Stimulated activated CD4-positive, alpha-beta T cell treated with anti-CD3 and anti-CD28 coated beads, Interleukin-2, amount 100 ng/mL, for 4 hours (primary cell): ENCODE data around the gene GABRB2.
"Not testable (repeated sequence)": the region's sequence is repeated elsewhere in the genome, so short reads cannot be mapped to it uniquely, and the experiment has no call there.

Experiments
- DNase-seq: peaks from one replicate; pipeline ENCODE4 v3.0.0-alpha.2; 2020; ENCODE audit warnings: low read depth

The GABRB2 gene

DNA sequence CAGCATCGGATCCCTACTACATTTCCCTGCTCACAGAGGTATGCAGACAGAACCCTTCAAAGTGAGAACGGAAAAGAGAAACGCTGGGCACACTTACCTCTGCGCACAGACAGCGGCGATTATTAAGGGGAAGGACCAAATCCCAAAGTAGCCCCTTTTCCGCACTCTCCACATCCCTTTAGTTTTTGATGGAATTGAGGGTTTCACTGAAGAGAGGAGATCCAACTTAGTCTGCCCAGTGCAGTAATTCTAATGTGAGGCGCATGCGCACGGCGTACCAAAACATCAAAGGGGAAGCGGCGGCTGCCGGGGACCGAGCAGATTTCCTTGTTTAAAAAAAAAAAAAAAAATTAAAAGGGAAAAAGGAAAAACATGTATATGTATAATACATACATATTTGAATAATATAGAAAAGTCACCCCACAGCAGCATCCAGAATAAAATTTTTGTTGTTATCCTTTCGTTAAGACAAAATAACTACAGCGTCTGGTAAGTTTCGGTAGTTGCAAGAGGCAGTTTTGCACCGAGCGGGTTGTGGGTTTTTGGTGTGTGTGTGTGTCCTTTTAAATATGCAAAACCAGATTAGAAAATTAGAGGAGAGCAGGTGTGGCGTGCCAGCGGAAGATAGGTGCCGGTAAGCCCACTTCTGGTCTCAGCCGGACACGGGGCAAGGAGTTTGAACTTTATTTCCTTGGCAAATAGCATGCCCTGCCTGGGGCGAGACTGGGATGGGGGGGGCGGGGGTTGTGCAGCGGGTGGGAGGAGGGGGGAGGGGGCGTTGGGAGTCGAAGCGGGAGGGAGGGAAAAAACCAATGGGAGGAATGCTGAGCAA lies at the start of gene GABRB2:
TSS of gene GABRB2 (minus strand) at position 256 of the 832 bp plus-strand sequence. CDS start at position 174, 82 bp downstream.
- no peak for DNase-seq

DNA sequence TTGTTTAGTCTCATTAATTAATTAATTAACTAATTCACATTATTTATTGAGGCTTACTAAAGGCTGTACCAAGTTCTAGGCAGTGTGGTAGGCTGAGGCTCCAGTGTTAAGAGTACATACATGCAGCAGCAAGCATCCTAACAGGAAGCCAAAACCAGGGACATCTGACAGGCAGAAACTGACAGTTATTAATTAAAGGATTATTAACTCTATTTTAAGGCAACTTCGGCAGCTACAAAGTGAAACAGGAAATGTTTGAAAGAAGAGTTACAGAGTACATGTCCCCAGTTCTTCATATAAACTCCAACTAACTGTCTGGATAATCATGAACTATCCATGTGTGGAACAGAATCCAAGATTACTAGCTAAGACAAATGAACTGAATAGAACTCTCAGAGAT lies 39.3 kb upstream of the GABRB2 start:
- no peak for DNase-seq

DNA sequence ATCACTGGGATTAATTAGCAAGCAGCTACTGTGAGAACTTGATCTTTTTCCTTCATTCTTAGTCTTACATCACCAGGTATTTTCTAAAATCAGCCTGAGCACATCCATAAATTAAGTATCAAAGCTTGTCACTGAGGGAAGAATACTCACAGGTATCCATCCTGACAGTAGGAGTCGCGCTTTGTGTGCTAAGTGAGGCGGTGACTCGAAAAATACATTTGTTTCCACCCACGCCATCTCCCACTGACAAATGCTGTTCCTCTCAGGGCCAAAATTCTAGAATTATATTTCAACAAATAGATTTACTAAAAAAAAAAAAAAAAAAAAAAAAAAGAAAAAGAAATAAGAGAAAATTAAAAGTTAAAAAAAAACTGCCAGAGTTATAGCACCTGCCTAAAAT lies 34.1 kb upstream of the GABRB2 start:
- no peak for DNase-seq

DNA sequence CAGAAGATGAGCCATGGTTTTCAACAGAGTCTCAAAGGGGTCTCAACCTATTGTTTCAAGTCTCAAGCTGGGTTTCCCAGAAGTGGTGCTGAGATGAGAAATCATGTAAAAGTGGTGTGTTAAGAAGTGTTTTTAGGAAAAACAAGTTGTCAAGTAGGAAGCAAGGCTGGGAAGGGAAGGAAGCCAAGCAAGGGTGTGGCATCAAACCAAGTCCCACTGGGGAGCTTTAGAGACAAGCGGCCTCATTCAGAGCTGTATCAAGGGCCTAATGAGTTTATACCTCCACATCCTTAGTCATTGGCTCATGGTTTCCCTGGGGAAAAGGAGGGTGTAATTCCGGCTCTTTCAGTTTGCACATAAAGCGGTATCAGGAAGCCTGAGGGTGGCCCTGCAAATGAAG lies 26.4 kb upstream of the GABRB2 start:
- no peak for DNase-seq

DNA sequence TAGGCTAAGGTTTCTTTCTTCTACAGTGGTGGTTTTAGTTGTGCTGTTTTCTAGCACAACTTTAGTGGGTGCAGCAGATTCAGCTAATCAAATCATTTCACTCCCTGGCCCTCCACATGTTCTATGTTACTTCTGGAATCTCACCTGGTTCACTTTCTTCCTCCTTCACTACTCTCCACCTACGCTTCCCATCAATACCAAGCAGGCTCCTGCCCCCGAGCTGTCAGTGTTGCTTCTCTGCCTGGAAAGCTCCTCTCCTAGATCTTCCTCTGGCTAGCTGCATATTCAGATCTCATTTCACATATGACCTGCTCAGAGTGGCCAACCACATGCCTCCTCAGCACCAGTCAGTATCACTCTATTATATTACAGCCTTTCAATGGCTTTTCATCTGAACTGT lies 19.6 kb upstream of the GABRB2 start:
- no peak for DNase-seq

DNA sequence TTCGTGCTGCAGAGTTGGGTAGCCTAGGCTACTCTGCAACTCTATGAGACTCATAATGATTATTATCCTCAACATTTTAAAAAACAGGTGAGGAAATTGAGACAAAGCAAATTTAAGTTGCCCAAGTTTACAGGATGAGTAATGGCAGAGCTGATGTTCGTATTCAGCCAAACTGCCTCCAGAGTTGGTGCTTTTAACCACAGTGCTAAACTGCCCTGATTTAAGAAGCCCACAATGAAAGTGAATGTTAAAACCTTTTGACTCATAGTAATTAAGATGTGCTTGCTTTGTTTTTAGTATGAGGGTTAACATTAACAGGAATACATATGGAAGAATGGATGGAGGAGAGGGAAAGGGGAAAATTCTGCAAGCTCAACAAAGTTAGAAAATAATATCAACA lies 15.9 kb upstream of the GABRB2 start:
- no peak for DNase-seq

DNA sequence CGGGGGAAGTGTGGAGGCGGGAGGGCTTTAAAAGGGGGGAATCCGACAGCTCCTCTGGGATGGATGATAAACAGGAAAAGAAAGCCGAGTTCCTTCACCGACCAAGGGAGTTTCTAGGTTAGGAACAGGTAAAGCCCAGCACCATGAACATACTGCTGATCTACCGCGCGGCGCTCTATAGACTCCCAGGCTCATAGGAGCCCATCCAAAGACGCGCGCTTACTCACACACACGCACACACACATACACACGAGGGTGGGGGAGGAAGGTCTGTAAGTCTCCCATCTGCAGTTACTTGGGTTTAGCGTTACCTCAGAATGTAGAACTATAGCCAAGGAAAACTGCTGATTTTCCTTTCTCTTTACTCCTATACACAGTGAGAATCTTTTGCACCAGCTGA lies 2.6 kb upstream of the GABRB2 start:
- DNase-seq, result no peak

DNA sequence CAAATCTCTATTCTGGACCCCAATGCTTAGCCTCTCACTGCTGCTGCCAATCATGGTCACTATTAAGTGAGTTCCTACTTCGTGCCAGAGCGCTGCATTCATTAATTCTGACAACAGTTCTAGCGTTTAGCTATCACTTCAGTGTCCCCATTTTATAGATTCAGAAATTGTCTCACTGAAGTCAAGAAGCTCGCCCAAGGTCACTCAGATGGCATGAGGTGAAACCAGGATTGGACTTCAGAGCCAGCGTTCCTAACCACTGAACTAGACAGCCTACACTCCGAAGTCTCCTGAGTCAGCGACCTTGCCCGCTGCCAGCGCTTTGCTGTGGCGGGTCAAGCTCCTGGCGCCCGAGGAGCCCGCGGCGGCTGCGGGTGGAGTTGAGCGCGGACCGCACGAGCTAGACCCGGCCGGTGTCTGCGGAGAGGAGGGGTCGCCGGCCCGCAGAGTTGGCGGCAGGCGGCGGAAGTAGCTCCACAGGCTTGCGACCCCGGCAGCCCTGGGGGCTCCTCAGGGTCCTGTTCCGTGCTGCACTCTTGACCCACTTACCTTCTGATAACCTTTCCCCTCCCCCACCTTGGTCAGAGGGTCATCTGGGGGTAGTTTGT lies 2.1 kb upstream of the GABRB2 start:
- no peak for DNase-seq

DNA sequence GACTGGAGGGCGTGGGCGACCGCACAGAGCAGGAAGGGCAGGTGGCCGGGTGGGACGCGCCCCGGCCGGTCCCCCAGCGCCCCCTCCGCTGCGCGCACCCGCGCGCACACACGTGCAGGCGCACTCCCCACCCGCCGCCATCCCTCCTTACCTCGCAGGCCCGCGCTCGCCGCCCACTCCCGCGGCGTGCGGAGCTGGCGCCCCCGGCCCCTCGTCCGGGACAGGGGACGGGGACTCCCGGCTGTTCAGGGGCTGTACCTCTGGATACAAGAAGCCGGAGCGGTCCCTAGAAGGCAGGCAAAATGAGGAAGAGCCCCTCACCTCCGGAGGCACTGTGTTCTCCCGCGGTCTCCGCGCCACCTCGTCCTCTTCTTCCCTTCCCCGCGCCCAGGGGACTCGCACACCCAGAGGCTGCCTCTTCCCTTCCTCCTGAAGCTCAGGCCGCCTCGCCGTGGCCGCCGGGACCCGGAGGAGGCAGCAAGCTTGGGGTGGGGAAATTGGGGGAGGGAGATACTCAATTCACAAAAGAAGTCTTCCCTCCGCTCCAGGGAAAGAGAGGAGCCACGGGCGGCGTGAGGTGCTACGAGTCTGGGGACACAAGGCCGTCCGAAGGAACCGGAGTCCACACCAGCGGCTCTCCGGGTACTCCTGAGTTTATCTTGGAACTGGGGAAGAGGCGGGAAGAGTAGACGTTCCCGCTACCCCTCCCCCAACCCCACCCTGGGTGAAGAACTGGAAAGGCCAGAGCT lies 1.4 kb upstream of the GABRB2 start:
- no peak for DNase-seq

DNA sequence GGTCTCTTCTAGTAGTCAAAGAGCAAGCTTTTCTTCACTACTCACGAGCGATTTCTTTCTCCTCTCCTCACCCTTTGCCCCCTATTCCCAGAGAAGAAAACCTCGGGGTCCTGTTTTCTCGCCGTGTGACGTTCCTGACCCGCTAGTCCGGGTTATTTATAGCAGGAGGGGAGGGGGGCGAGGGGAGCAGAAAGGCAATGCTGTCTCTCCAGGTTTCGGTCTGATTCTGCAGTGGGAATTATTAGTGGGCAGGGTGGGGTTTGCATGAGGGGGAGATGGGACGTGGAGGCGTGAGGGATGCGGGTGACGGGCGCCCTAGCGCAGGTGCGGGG lies 847 bp upstream of the GABRB2 start:
- no peak for DNase-seq

DNA sequence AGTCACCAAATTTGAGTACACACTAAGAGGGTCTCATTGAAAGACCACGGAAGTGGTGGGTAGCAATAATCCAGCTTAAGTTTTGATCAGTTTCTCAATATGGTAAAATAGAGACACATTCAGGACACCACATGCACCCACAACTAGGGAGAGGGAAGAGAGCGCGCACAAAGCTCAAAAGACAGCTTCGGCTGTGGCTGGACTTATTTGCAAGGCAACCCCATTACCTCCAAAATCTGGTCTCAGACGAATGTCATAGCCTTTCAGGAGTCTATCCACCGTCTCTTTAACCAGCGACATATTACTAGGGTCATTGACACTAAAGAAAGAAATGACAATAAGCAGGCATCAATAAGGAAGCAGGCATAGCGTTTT lies 443 bp downstream of the GABRB2 start:
- no peak for DNase-seq

DNA sequence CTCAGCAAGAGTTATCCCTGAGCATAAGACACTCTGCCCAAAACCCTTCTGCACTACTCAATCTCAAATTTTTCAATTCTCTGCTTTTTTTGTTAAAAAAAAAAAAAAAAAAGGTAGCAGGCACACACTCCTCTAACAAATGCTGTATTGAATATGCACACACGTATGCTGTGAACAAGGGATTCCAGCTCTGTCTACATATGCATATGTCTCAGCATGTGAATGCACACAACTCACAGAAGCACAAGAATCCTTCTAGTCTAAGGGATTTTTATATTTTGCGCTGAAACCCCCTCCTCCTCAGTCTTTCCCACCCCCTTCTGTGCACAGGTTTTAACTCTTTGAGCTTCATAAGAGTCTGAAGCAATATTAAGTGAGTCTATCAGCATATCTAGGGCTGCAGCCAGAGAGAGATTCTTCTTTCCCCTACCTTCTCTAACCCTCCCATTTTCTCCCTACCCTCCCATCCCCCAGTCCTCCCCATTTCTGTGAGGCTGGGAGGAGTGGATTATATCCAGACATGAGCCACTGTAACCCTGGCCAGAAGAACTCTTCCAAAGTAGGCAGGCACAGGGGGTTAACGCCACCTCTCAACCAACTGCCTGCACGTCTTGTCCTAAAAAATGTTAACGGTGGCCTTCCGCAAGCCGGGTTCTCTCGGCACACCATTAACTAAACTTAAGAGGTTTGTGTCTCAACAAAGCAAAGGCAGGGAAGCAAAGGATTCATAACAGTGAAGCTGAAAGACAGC lies 1.0 kb downstream of the GABRB2 start:
- DNase-seq, result no peak

DNA sequence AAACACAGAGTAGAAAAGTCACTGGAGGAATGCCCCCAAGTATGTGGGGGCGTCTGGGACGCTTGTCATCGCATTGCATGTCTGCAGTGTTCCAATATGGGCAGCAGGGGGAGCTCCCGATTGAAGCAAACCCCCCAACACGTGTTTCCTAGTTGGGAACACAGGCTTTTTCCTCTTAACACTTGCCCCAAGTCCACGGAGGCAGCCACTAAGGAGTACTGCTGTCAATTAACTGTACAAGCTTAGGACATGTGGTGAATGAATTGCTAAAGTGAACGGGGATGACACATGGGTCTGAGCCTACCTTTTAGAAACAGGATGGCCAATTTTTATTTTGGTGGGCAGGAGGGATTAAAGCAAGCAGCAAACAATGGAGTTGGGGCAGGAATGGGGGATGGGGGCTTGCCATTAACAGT lies 2.2 kb downstream of the GABRB2 start:
- DNase-seq, result no peak

DNA sequence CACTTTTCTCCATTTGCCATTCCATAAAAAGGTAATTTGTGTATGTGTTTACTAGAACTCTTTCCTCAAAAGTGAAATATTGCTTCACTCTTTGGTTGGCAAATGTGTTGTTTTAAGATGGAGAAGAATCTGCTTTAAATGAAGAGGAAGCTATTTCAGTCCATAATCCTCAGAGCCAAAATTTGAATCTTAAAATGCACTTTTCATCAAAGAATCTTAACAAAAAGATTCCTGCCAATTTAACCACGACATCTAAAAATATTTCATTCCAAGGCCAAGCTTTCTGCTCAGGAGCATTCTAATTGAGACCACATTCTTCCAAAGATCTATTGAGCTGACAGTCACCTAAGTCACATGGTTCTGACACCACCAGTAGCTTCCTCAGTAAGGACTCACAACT lies 7.5 kb downstream of the GABRB2 start:
- DNase-seq, result no peak

DNA sequence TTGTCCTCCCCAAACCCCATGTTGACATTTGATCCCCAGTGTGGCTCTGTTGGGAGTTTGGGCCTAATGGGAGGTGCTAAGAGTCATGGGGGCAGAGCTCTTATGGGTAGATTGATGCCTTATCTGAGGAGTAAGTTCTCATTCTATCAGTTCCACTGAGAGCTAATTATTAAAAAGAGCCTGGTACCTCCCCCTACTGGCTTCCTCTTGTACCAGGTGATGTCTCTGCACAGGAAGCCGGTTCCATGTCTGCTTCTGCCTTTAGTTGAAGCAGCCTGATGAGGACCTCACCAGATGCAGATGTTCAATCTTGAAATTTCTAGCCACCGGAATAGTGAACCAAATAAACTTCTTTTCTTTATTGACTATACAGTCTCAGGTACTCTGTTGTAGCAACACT lies 10.8 kb downstream of the GABRB2 start:
- DNase-seq, result no peak

DNA sequence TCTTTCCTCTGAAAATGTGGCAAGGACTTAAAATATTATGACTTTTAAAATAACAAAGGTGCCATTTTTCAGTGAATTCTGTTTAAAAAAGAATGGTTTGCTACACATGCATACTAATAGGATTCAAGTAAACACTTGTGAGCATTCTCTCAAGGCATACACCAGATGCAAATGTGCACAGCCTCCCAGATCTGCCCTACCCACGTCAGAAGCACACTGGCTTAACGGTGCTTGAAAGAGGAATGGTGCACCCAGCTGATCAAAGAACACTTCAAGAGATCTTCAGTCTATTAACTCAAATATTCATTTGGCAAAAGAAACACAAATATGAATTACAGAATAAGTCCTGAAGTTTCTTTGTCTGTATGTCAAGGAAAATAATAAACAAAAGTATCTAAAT lies 15.8 kb downstream of the GABRB2 start:
- no peak for DNase-seq

DNA sequence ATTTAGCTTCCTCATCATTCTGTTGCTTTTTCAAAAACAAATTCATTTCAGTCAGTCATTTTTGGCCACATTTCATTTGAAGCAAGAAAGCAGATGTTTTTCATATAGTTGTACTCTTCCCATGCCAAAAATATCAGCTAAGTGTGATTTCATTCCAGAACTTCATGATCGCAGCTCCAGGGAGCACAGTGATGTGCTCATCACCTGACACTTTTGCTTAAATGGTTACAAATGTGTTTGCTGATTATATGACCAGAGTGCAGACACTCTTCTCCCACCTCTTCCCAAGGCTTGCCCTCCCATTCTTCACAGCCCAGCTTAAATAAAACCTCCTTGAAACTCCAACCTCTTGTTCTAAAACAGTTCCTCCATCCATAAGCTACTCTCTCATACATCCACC lies 32.6 kb downstream of the GABRB2 start:
- no peak for DNase-seq

DNA sequence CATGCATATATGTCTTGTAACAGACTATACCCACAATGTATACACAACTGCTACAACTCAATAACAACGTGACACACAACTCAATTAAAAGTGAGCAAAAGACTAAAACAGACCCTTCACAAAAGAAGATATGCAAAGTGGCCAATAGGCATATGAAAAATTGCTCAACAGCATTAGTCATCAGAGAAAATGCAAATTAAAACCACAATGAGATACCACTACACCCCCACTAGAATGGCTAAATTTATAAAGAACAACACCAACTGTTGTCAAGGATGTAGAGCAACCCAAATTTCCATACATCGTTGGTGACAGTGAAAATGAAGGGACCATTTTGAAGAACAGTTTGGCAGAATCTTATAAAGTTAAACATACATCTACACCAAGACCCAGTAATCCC lies 38.9 kb downstream of the GABRB2 start:
- no peak for DNase-seq

DNA sequence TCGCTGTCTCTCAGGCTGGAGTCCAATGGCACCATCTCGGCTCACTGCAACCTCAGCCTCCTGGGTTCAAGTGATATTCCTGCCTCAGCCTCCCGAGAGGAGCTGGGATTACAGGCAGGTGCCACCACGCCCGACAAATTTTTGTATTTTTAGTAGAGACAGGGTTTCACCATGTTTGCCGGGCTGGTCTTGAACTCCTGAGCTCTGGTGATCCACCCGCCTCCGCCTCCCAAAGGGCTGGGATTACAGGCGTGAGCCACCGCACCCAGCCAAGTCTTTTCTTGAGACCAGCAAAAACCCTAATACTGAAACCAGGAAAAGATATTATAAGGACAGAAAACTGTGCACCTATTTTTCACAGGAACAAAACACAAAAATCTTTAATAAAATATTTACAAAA lies 41.4 kb downstream of the GABRB2 start:
- DNase-seq, result not testable (repeated sequence)

DNA sequence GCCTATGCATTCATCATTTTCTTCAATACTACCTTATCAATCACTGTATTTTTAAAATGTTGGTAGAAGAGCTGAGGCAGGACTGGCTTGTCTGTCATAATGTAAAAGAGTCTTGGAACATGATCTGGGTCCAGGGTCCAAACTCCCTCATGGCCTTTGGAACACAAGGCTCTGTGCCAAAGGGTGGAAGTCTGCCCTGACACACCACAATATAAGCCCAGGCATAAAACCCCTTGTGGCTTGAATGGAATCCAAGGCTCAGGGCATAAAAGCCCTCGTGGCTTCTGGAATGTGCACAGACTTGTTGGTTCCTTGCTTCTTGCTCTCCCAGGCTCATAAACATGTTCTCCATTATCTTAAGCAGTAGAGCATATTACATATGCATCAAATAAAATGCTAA lies 48.0 kb downstream of the GABRB2 start:
- DNase-seq, result no peak

DNA sequence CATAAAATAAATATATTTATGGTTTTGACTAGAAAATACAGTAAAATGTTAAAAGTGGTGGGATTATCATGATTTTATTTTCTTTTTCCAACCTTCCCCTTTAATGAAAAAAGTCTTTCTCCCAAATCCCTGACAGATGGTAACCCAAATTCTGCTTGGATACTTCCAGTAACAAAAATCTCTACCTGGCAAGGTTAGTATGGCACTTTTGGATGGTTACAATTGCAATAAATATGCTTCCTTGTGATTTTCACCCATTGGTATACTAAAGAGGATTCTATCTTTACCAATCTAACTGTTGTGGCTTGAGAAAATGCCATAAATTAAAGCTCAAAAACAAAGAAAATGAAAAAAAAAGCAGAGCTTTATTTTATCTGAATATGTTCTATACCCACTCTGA lies 62.8 kb downstream of the GABRB2 start:
- no peak for DNase-seq

DNA sequence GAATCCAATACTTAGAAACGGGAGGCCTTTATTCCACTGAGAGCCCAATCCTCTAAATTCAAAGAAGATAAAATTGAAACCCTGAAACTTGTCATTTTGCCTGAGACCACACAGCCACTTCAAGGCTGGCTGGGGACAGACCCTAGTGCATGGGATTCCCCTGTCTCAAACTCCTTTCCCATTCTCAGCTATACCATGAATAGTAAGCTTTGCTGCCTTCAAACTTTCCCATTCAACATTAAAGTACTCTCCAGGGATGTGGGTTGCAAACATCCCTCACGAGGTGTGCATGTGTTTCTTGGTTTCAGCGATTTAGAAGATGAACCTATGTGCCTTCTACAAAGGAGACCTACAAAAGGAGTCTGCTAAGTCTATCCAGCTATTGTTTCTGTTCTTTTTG lies 64.6 kb downstream of the GABRB2 start:
- DNase-seq, result no peak
